ENCODE results near the gene AMELY. TPM values are rescaled to one million over a fixed set of nuclear protein-coding genes. Genes with fewer than 3 reads are reported as not detected.
A peak's percentile ranks its signal among the peaks of the same experiment; 100 is the strongest.

Gene AMELY
- total RNA-seq, result not detected

GRCh38 chrY:6911253-6911881, at the start of gene AMELY:
Gene AMELY, minus strand, starts transcription at chrY:6911752. Its CDS starts 39,144 bp downstream, at chrY:6872608.
- peaks cover 9% of the 10 kb centered on the region for H3K4me1 Mint-ChIP-seq
- H3K36me3 Mint-ChIP-seq (ENCODE audit: low read depth), result no peaks in the 10 kb centered on the region
- POLR2A ChIA-PET, result no interaction called here
- H3K27ac Mint-ChIP-seq, result no peak within 1 kb of the TSS
- peak within 1 kb of the TSS; percentile 27 for H3K4me3 Mint-ChIP-seq
- peaks cover 39% of the 10 kb centered on the region for H3K27me3 Mint-ChIP-seq
- H3K9me3 Mint-ChIP-seq, result no peaks in the 10 kb centered on the region
- DNase-seq, result no peak
- CTCF ChIA-PET, result no interaction called here

GRCh38 chrY:6949947-6950346, 38.4 kb upstream of the AMELY start:
- H3K4me1 Mint-ChIP-seq, result no peaks in the 10 kb centered on the region
- peaks cover 3% of the 10 kb centered on the region for H3K27me3 Mint-ChIP-seq
- POLR2A ChIA-PET, result no interaction called here
- no peak for DNase-seq
- no peak overlapping the region for H3K4me3 Mint-ChIP-seq
- H3K36me3 Mint-ChIP-seq (ENCODE audit: low read depth), result no peaks in the 10 kb centered on the region
- no peaks in the 10 kb centered on the region for H3K9me3 Mint-ChIP-seq
- H3K27ac Mint-ChIP-seq, result no peak overlapping the region
- CTCF ChIA-PET, result no interaction called here

- H3K27ac Mint-ChIP-seq, result no peak overlapping the region
- peaks cover 3% of the 10 kb centered on the region for H3K27me3 Mint-ChIP-seq
- DNase-seq, result no peak
- CTCF ChIA-PET, result no interaction called here
- no peaks in the 10 kb centered on the region for H3K4me1 Mint-ChIP-seq
- no peaks in the 10 kb centered on the region for H3K36me3 Mint-ChIP-seq (ENCODE audit: low read depth)
- H3K9me3 Mint-ChIP-seq, result no peaks in the 10 kb centered on the region
- H3K4me3 Mint-ChIP-seq, result no peak overlapping the region
- POLR2A ChIA-PET, result no interaction called here
These were observed 36.8 kb upstream of the AMELY start for GRCh38 chrY:6948378-6948777.

GRCh38 chrY:6947695-6948094, 36.1 kb upstream of the AMELY start:
- H3K36me3 Mint-ChIP-seq (ENCODE audit: low read depth), result no peaks in the 10 kb centered on the region
- DNase-seq, result no peak
- H3K4me3 Mint-ChIP-seq, result no peak overlapping the region
- POLR2A ChIA-PET, result no interaction called here
- H3K9me3 Mint-ChIP-seq, result no peaks in the 10 kb centered on the region
- CTCF ChIA-PET, result interaction anchor here (1.5 kb wide), 1 partner anchor 138 kb away, joined by 3 read pairs; no protein-coding TSS in a partner anchor
- H3K4me1 Mint-ChIP-seq, result no peaks in the 10 kb centered on the region
- peaks cover 3% of the 10 kb centered on the region for H3K27me3 Mint-ChIP-seq
- H3K27ac Mint-ChIP-seq, result no peak overlapping the region

- DNase-seq, result no peak
- Mint-ChIP-seq H3K36me3 (ENCODE audit: low read depth) (no peaks in the 10 kb centered on the region), H3K4me1 (no peaks in the 10 kb centered on the region), H3K27me3 (peaks cover 1% of the 10 kb centered on the region), H3K4me3 (no peak overlapping the region), H3K9me3 (no peaks in the 10 kb centered on the region), H3K27ac (no peak overlapping the region)
- POLR2A ChIA-PET, result no interaction called here
- CTCF ChIA-PET, result no interaction called here
These were observed 23.9 kb upstream of the AMELY start for GRCh38 chrY:6935497-6935896.

GRCh38 chrY:6931779-6932396, 20.3 kb upstream of the AMELY start:
- Mint-ChIP-seq H3K27me3 (peaks cover 1% of the 10 kb centered on the region), H3K9me3 (no peaks in the 10 kb centered on the region), H3K27ac (no peak overlapping the region), H3K4me3 (no peak overlapping the region), H3K36me3 (ENCODE audit: low read depth) (no peaks in the 10 kb centered on the region), H3K4me1 (no peaks in the 10 kb centered on the region)
- CTCF ChIA-PET, result no interaction called here
- no peak for DNase-seq
- POLR2A ChIA-PET, result no interaction called here

- Mint-ChIP-seq H3K4me3 (no peak overlapping the region), H3K9me3 (no peaks in the 10 kb centered on the region), H3K27ac (no peak overlapping the region), H3K36me3 (ENCODE audit: low read depth) (no peaks in the 10 kb centered on the region), H3K4me1 (no peaks in the 10 kb centered on the region), H3K27me3 (peaks cover 1% of the 10 kb centered on the region)
- ChIA-PET CTCF (no interaction called here), POLR2A (no interaction called here)
- no peak for DNase-seq
These were observed 17.7 kb upstream of the AMELY start for GRCh38 chrY:6929237-6929636.

- H3K9me3 Mint-ChIP-seq, result no peaks in the 10 kb centered on the region
- DNase-seq, result no peak
- peaks cover 1% of the 10 kb centered on the region for H3K27me3 Mint-ChIP-seq
- H3K4me1 Mint-ChIP-seq, result no peaks in the 10 kb centered on the region
- ChIA-PET POLR2A (no interaction called here), CTCF (no interaction called here)
- H3K36me3 Mint-ChIP-seq (ENCODE audit: low read depth), result no peaks in the 10 kb centered on the region
- no peak overlapping the region for H3K4me3 Mint-ChIP-seq
- H3K27ac Mint-ChIP-seq, result no peak overlapping the region
These were observed 16.7 kb upstream of the AMELY start for GRCh38 chrY:6928265-6928664.

GRCh38 chrY:6921061-6921460, 9.5 kb upstream of the AMELY start:
- DNase-seq, result no peak
- Mint-ChIP-seq H3K27ac (no peak overlapping the region), H3K9me3 (peaks cover 5% of the 10 kb centered on the region), H3K27me3 (peaks cover 1% of the 10 kb centered on the region), H3K4me3 (no peak overlapping the region), H3K36me3 (ENCODE audit: low read depth) (no peaks in the 10 kb centered on the region), H3K4me1 (no peaks in the 10 kb centered on the region)
- CTCF ChIA-PET, result no interaction called here
- POLR2A ChIA-PET, result no interaction called here

- ChIA-PET POLR2A (no interaction called here), CTCF (no interaction called here)
- Mint-ChIP-seq H3K4me1 (peaks cover 9% of the 10 kb centered on the region), H3K27me3 (peaks cover 37% of the 10 kb centered on the region), H3K27ac (no peak overlapping the region), H3K4me3 (no peak overlapping the region), H3K9me3 (no peaks in the 10 kb centered on the region), H3K36me3 (ENCODE audit: low read depth) (no peaks in the 10 kb centered on the region)
- DNase-seq, result no peak
These were observed 1.8 kb upstream of the AMELY start for GRCh38 chrY:6913362-6913761.

- Mint-ChIP-seq H3K27me3 (peaks cover 39% of the 10 kb centered on the region), H3K4me3 (peak within 1 kb of the TSS; percentile 27), H3K9me3 (no peaks in the 10 kb centered on the region), H3K36me3 (ENCODE audit: low read depth) (no peaks in the 10 kb centered on the region), H3K4me1 (peaks cover 9% of the 10 kb centered on the region), H3K27ac (no peak within 1 kb of the TSS)
- POLR2A ChIA-PET, result no interaction called here
- DNase-seq, result no peak
- CTCF ChIA-PET, result no interaction called here
These were observed 940 bp downstream of the AMELY start, which contains the start of gene TBL1Y for GRCh38 chrY:6910372-6911252. Gene TBL1Y, plus strand, starts transcription at chrY:6910697. Its CDS starts 114,388 bp downstream, at chrY:7025085.

- Mint-ChIP-seq H3K27me3 (peaks cover 39% of the 10 kb centered on the region), H3K36me3 (ENCODE audit: low read depth) (no peaks in the 10 kb centered on the region), H3K4me1 (peaks cover 9% of the 10 kb centered on the region), H3K27ac (no peak overlapping the region), H3K4me3 (no peak overlapping the region), H3K9me3 (no peaks in the 10 kb centered on the region)
- DNase-seq, result no peak
- POLR2A ChIA-PET, result no interaction called here
- CTCF ChIA-PET, result no interaction called here
These were observed 1.7 kb downstream of the AMELY start for GRCh38 chrY:6909856-6910255.

- no peak overlapping the region for H3K4me3 Mint-ChIP-seq
- H3K4me1 Mint-ChIP-seq, result peaks cover 9% of the 10 kb centered on the region
These were observed 2.4 kb downstream of the AMELY start for GRCh38 chrY:6909118-6909521.

More at GRCh38 chrY:6909118-6909521, 2.4 kb downstream of the AMELY start:
- POLR2A ChIA-PET, result no interaction called here
- no peak for DNase-seq
- H3K9me3 Mint-ChIP-seq, result no peaks in the 10 kb centered on the region
- no peaks in the 10 kb centered on the region for H3K36me3 Mint-ChIP-seq (ENCODE audit: low read depth)
- no peak overlapping the region for H3K27ac Mint-ChIP-seq
- peaks cover 39% of the 10 kb centered on the region for H3K27me3 Mint-ChIP-seq
- CTCF ChIA-PET, result no interaction called here

Measured in activated CD4-positive, alpha-beta memory T cell treated with anti-CD3 and anti-CD28 coated beads, Interleukin-2, amount 10 ng/mL, durations not matched to agents 7 days and 5 days (primary cell).